ENCODE data around the gene KLK4. TPM values are rescaled to one million over a fixed set of nuclear protein-coding genes. Genes with fewer than 3 reads are reported as not detected.

Gene KLK4
- total RNA-seq, 1 experiment from 2014 or later: 0.48 TPM

- Histone ChIP-seq H3K9ac (ENCODE audit: extremely low read depth, insufficient read length, low read length) (no peak overlapping the region), H4K91ac (ENCODE audit: insufficient read length, low read depth, low read length) (no peak overlapping the region), H3K56ac (ENCODE audit: insufficient read length, low read depth, low read length) (no peak overlapping the region), H3K4ac (ENCODE audit: low read depth, low read length) (no peak overlapping the region), H2BK15ac (ENCODE audit: low read depth, low read length) (no peak overlapping the region), H3K23ac (ENCODE audit: insufficient read length, low read depth, low read length) (no peak overlapping the region), H2BK20ac (ENCODE audit: low read depth, low read length, poor library complexity, severe bottlenecking) (no peak overlapping the region), H2AK5ac (ENCODE audit: insufficient read length, low read length) (no peak overlapping the region), H3K9me3 (ENCODE audit: control insufficient read depth, low read depth, low read length) (peaks cover 4% of the 10 kb centered on the region), H2BK5ac (ENCODE audit: insufficient read length, low read length) (no peak overlapping the region), H3T11ph (ENCODE audit: low read length) (no peak overlapping the region), H3K14ac (ENCODE audit: insufficient read depth, low read length) (no peak overlapping the region), H3K18ac (ENCODE audit: insufficient read length, low read depth, low read length) (no peak overlapping the region), H3K27me3 (ENCODE audit: insufficient read depth, low read length) (no peaks in the 10 kb centered on the region; the same call in 1 of the 2 replicates), H4K20me1 (ENCODE audit: control insufficient read depth, insufficient read depth, insufficient read length) (no peaks in the 10 kb centered on the region), H2BK12ac (ENCODE audit: insufficient read length, low read depth, low read length) (no peak overlapping the region), H4K8ac (replicated peaks; ENCODE audit: insufficient read length, low read depth, low read length) (no peak overlapping the region), H2BK120ac (ENCODE audit: low read depth, low read length, poor library complexity, severe bottlenecking) (no peak overlapping the region), H3K4me2 (ENCODE audit: insufficient read depth, insufficient read length, low read length) (no peak overlapping the region), H3K79me2 (ENCODE audit: insufficient read depth, low read length) (no peaks in the 10 kb centered on the region), H4K5ac (ENCODE audit: insufficient read length, low read depth, low read length) (no peak overlapping the region), H3K4me1 (ENCODE audit: insufficient read depth, low read length) (no peaks in the 10 kb centered on the region), H3K27ac (ENCODE audit: insufficient read length, low read depth, low read length) (no peak overlapping the region), H2AFZ (ENCODE audit: low read length) (no peak overlapping the region), H3K23me2 (ENCODE audit: insufficient read length, low read depth, low read length, poor library complexity, severe bottlenecking) (no peaks in the 10 kb centered on the region), H3K79me1 (ENCODE audit: insufficient read depth, low read depth, low read length, poor library complexity, severe bottlenecking) (no peaks in the 10 kb centered on the region)
- no peak overlapping the region for H3K27ac Mint-ChIP-seq
- TF ChIP-seq, protein P1, sequence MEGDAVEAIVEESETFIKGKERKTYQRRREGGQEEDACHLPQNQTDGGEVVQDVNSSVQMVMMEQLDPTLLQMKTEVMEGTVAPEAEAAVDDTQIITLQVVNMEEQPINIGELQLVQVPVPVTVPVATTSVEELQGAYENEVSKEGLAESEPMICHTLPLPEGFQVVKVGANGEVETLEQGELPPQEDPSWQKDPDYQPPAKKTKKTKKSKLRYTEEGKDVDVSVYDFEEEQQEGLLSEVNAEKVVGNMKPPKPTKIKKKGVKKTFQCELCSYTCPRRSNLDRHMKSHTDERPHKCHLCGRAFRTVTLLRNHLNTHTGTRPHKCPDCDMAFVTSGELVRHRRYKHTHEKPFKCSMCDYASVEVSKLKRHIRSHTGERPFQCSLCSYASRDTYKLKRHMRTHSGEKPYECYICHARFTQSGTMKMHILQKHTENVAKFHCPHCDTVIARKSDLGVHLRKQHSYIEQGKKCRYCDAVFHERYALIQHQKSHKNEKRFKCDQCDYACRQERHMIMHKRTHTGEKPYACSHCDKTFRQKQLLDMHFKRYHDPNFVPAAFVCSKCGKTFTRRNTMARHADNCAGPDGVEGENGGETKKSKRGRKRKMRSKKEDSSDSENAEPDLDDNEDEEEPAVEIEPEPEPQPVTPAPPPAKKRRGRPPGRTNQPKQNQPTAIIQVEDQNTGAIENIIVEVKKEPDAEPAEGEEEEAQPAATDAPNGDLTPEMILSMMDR (conservative IDR thresholded peaks at IDR 0.05): peak; percentile 45
- no peak for DNase-seq
- WGBS (ENCODE audit: extremely low coverage, insufficient read length, low lambda C conversion rate): no CpG with 5 or more reads among the region's 18 CpGs
- H3K9me3 Mint-ChIP-seq: peaks cover 36 to 38% of the 10 kb centered on the region in 2 experiments
- no peaks in the 10 kb centered on the region for H3K4me1 Mint-ChIP-seq
- H3K27me3 Mint-ChIP-seq (ENCODE audit: low read depth): peaks cover 79% of the 10 kb centered on the region
- H3K36me3 Mint-ChIP-seq (ENCODE audit: insufficient read depth in 1 of 3, low read depth in 3 of 3): peaks cover 4 to 11% (median 7%) of the 10 kb centered on the region in 3 experiments; a peak in 5 of 7 replicates
- H3K4me3 Mint-ChIP-seq: no peak overlapping the region
These were observed 18.0 kb downstream of the KLK4 start for GRCh38 chr19:50893047-50893736.

All from H9 (cell line).